IPS DF 19.7 (cell line): Measurements from ENCODE around the gene SFSWAP.

ENCODE experiments used
- DNase-seq: peaks from one replicate; pipeline ENCODE4 v3.0.0-alpha.2; 2013; ENCODE audit warnings: low read depth, low spot score

The SFSWAP gene

GRCh38 chr12:131833896-131834641, 123.2 kb downstream of the SFSWAP start:
- DNase-seq, result no peak

DNA sequence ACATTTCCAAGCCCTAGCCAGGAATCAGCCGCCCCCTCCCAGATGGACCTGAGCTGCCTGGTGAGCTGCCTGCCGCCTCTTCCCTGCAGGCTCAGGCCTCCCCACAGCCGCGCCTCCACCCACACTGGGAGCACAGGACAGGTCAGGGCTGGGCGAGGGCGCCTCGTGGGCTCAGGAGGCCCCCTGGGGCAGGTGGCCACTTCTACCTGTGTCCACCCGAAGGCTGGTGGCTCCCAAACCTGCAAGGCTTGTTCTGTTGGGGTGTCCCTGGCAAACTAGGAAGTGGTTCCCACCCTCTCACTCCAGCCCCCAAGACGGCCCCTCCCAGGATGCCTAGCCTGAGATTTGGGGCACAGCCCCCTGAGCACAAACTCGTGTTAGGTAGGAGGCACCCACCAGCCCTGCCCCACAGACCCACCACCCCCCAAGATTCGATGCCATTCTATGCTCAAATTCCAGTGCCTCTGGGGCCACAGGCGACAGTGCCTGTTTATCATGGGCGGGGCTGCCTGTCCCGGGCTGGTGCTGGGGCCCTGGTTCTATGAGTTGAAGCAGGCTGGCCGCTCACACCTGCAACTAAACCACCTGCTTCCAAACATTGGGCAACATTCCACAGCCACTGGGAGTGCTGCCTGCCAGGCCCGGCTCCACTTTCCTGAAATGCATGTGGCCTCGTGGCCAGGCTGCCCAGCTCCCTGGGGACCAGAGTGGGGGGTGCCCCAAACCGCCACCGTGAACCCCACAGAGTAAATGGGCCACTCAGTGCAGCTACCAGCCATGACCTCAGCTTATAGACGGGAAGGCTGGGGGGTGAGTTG, 124.1 kb downstream of the SFSWAP start:
- DNase-seq, result no peak

DNA sequence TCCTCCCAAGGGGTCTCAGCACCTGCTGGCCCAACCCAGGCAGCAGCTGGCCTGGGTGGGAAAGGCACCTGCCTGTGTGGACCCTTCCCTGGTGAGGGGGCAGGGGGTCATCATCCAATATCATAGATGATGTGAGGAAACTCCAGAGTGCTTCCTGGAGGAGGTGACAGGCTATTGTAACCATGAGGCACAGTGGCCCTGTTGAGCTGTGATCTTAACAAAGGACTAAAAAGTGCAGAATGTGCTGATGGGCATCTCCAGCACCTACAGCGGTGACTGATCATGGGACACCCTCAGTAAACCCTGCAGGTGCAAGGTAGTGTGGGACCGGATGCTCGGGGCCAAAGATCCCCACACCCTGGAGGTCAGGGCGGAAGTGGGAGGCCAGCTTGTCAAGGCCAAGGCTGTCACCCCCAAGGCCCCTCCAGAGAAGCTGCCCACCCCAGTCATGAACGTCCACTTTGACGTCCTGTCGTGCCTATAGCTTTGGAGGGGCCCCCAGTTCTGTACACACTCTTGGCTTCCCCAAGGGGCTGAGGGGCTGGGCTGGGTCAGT, 124.8 kb downstream of the SFSWAP start:
- DNase-seq, result no peak

GRCh38 chr12:131836193-131836592, 125.3 kb downstream of the SFSWAP start:
- DNase-seq, result no peak

- no peak for DNase-seq
Observed at GRCh38 chr12:131836714-131837397, 126.0 kb downstream of the SFSWAP start.

DNA sequence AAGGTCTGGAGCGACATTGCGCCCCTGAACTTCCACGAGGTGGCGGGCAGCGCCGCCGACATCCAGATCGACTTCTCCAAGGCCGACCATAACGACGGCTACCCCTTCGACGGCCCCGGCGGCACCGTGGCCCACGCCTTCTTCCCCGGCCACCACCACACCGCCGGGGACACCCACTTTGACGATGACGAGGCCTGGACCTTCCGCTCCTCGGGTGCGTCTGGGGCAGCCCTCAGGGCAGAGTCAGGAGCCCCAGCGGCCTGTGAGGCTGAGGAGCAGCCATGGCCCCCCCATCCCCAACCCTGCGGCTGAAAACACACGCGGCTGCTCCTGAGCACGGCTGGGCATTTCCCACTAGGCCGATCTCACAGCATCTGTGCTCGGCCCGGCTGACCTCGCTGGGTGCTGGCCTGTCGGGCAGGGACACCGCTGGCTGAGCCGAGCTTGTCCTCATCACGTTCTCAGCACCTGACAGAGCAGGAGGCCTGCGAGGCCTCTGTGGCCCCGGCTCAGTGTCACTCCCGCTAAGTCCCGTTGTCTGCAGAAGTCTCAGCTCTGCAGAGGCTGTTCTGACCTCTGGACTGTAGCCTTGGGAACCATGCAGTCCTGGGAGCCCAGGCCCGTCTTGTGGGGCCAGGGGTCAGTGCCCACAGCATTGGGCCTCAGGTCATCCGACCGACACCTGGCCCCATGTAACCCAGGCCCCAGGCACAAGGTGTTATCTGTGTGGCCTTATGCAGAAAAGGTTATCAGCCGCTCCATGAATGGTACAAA, 129.9 kb downstream of the SFSWAP start:
- DNase-seq, result no peak

GRCh38 chr12:131841547-131841946, 130.7 kb downstream of the SFSWAP start:
- DNase-seq, result no peak

GRCh38 chr12:131842169-131842568, 131.3 kb downstream of the SFSWAP start:
- no peak for DNase-seq

GRCh38 chr12:131843527-131843926, 132.6 kb downstream of the SFSWAP start:
- no peak for DNase-seq

DNA sequence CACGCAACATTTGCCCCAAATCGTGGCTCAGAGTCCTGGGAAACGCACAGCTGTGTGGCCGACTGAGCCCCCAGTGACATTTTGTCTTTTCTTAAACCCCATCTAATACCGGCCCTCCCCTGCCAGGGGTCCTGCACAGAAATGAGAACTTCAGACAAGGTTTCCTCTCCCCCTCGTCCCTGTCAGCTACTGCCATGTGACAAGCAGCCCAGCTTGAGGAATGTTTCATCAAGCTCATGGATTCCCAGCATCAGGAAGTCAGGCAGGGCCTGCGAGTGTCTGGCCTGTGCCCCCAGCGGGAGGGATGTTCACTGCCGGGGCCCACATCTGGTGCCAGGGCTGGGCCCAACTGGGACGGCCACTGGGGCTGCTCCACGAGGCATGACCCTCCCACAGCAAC, 133.2 kb downstream of the SFSWAP start:
- DNase-seq, result no peak

DNA sequence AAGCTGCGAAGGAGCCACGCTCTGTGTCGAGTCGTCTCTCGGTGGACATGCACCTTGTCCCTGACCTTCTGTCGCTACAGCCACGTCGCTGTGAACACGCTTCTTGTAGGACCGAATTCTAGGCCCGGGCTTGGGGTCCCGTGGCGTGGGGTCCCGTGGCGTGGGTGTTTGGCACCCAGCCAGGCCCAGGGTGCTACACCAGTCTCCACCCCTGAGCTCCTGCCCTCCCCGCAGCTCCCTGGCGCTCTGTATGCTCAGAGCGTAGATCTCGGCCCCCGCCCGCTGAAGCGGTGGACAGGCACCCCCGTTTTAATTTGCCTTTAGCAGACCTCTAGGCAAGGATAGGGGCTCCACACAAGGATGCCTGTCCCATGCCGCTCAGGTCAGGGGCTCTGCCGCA, 133.8 kb downstream of the SFSWAP start:
- no peak for DNase-seq

GRCh38 chr12:131845121-131845520, 134.2 kb downstream of the SFSWAP start:
- DNase-seq, result no peak

GRCh38 chr12:131847456-131847855, 136.6 kb downstream of the SFSWAP start:
- DNase-seq, result no peak

DNA sequence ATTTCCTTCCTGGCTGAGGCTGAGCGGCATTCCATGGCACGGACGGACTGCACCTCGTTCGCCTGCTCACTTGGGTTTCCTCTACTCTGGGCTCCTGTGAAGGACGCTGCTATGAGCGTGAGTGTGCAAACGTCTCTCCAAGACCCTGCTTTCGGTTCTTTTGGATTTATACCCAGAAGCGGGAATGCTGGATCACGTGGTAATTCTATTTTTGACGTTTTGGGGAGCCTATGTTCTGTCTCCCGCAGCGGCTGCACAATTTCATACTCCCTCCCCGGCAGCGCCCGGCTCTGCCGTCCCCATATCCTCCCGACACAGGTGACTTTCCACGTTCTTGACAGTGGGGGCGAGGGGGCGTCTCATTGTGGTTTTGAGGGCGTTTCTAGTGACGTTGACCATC, 137.9 kb downstream of the SFSWAP start:
- DNase-seq, result no peak
